Hematopoietic multipotent progenitor cell treated with erythropoietin and hydrocortisone succinate and interleukin-3 and kit ligand, for 15 days (in vitro differentiated cells): Measurements from ENCODE around the gene SYK.

ENCODE experiments used
- DNase-seq: peaks from one replicate; pipeline ENCODE4 v3.0.0-alpha.2; 2015; ENCODE audit warnings: low spot score

Gene SYK

DNA sequence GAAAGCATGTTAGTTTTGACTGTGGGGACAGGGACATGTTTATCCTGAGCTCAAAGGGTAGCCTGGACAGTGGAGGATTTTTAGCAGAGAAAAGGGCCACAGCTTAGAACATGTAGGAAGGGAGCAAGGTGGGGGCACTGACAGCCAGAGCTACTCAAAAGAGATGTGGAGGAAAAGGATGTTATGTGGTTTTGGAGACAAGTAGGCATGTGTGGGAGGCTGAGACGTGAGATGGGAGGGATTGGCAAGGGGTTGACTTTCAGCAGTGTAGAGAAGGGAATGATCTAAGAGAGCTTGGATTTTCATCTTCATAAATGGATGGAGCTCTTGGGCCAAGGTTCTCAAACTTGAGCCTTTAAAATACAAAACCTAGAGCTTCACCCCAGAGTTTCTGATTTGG is 24.0 kb downstream of the SYK start:
- no peak for DNase-seq

DNA sequence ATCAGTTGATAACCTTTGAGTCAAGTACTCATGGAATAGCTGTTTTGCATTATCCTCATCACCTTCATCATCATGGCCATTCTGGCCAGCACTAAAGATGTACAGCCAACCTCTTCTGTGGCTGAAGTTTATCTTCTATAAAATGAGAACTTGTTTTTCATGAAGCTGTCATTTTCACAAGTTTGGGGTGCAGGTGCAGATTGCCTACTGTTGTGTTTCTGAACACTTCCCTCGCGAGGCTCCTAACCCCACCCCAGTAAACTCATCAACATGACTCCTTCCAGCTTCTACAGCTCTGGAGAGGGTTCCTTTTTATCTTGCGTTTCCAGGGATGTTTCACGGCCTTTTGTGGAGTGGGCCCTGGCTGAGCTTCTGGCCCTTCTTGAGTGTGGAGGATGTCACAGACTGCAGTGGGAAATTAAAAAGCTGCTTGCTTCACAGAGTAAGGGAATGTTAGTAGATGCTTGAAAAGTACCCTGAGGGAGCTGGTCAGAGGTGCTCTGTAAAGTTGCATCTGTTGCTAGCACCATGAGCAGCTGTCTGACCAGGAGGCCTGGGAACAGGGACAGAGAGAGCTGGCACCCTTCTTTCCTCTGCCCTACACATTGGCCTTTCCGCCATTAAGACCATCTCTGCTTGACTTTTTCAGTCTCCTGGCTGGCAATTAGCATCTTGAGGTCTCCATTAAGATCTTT is 24.9 kb downstream of the SYK start:
- no peak for DNase-seq

DNA sequence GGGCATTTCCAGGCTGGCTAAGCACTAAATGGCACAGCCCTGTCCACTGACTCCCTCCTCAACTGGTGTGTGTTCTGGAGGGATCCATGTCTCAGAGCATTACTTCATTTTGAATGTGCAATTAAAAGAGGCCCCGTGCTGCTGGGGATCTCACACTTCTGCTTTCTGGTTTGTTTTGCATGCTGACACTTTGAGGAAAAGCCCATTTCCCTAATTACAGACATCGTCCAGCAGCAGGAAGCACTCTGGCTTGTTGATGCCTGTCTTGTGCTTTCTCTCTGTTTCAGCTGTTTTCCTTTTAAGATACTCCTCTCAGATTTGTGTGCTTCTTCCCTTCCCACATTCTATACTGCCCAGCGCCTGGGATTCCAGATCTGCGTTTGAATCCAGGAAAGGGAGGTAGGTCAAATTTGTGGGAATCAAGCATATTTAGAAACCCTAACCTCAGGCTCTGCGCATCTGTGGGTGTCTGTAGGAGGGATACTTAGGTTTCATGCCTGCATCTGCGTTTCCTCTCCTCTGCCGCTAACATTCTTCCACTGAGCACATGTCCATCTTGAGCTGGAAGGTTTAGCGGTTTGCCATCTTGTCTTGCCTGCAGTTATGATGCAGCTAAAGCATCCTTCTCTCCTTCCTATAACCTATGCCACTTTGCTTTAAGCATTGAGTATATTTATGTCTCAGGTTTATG is 25.7 kb downstream of the SYK start:
- DNase-seq: no peak

DNA sequence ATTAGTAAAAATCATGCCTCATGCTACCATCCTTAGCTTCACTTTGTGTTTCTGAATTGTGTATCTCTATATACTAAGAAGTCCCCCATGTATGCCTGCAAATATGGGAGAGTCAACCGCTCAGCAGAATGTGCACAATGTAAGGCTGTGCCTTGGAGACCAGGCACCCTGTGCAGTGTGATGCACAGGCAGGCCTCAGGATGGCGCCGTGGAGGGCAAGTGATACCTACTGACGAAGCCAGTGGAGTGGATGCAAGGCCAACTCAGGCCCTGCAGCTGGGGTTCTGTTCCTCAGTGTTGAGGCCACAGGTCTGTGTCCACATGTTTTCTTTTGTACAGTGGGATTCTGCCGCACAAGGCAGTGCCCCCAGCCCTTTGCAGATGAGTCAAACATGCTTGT is 28.4 kb downstream of the SYK start:
- DNase-seq: no peak

DNA sequence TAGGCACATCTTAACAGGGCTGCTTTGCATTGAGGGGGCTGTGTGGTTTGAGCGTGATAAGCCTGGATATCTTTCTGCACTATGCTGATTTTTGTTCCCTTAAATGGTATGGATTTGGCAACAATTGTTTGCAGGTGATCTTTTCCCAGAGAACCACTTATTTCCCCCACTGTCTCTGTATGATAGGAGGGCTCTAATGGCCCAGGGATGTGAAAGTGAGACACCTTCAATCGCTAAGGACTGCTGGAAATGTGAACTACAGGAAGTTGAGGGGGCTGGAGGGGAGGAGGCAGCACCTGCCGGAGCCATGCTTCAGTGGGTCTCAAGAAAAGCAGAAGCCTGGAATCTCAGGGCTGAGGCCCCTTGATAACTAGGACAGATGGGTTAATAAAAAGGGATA is 29.4 kb downstream of the SYK start:
- no peak for DNase-seq

DNA sequence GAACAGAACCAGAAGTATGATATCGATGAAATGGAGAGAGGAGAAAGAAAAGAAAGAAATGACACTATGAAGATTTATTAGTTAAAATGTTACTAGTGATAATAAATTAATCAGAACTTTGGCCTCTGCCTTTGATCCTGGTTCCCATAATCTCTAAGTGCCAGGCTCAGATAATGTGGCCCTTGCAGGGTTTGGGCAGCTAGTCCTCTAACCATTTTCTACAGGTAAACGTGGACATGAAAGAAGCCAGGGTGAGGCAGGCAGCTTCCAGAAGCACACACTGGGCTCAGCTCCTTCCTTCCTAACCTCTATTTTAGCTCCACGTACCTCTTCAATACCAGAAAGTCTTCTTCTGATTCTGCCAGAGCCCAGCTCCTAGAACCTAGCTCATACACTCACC is 30.6 kb downstream of the SYK start:
- no peak for DNase-seq

DNA sequence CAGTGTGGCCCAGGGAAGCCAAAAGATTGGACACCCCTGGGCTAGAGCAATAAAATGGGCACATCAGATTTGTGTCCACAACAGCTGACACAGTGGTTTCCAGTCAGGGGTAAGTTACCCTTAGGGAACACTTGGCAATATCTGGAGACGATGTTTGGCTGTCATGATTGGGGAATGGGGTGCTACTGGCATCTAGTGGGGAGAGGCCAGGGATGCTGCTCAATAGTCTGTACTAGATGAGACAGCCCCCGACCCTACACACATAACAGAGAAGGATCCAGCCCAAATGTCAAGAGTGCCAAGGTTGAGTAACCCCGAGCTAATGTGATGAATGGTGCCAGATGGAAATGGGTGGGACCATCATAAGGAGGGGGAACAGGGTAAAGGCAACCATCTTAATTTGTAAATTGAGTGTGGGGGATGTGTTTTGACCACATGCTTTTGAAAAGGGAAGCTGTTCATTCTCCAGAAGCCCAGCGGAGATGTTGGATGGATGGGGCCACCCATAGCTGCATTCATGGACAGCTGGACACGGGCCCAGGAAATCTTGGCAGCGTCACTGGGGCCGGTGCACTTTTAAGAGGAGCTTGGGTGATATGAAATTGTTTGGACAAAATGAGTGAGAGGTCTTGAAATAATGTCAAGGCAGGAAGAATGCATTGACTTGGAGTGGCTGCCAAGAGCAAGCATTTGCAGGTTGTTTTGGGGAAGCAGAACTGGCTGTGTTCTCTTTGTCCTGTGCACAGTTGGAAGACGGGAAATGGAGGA is 33.4 kb downstream of the SYK start:
- no peak for DNase-seq

DNA sequence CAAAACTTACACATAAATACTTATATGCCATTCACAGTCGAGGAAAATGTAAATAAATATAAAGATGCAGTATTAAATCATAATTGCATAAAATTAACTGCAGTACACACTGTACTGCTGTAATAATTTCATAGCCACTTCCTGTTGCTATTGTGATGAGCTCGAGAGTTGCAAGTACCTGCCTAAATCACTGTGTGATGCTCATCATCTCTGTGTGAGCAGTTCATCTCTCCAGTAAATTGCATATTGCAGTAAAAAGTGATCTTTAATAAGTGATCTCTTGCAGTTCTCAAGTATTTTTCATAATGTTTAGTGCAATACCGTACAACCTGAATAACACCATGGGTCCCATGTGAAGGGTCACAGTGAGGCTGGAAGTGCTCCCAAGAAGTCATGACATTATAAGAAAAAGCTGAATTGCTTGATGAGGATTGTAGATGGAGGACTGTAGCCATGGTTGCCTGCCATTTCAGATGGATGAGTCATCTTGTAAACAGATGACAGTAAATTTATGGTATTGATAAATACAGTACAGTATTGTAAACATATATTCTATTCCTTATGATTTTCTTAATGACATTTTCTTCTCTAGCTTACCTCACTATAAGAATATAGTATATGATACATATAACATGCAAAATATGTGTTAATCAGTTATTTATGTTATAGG is 34.9 kb downstream of the SYK start:
- no peak for DNase-seq

DNA sequence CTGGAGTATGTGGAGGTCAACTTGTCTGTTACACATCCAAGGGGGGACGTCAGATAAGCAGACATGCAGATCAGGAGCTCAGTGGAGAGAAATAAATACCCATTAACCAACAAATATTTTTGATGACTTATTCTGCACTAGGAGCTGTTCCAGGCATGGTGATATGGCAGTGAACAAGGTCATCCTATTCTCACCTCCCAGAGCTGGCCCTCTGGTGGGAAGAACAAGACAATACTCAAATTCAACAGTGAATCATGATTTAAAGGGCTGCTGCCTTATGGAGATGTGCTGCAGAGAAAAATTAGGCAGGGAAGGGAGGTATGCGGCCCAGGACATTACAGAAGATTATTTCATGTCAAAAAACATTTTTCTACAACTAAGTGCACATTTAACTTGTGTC is 36.5 kb downstream of the SYK start:
- DNase-seq: no peak

DNA sequence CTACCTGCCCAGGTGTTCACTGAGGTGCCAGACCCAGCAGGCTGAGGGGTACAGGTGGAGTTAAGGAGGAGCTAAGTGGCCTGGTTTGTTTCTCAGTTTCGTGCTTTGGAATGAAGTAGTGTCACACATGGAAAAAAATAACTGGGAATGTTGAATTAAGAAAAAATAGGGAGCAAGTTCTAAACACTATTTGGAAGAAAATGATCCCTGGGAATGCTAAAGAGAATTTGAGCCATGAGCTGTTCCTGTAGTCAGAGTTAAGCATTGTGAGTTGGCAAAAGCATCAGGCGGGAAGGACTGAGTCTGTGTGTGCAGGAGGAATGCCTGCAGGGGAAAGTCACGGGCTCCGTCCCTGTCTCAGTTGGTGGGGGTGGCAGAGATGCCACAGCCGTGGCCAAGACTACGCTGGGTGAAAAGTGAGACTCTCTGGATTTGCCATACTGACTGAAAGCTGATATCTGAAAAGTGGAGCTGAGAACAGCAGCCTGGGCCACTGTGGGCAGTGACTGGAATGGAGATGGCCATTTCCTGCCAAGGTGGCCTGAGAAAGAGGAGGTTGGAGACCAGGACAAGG is 37.0 kb downstream of the SYK start:
- DNase-seq: no peak

DNA sequence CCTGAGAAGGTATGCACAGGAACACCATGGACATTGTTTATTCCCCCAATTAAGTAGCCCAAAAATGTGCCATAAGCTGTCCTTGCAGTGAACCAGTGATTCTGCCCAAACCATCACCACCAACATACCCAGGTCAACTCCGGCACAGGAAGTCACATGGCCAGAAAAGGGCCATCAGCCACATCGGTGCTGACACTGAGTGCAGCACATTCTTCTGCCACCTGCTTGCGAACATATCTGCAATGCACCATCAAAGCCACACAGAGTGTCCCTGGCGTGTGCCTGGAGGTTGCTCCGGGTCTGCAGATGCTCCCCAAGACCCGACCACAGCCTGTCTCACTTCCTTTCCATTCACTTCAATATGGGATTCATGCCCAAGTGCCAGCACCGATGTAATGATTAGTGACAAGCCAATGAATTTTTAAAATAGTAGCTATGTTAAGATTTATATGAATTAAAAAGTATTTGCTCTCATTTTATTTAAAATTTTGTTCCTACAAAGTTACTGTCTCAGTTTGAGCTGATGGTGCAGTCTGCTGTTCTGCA is 37.6 kb downstream of the SYK start:
- no peak for DNase-seq

DNA sequence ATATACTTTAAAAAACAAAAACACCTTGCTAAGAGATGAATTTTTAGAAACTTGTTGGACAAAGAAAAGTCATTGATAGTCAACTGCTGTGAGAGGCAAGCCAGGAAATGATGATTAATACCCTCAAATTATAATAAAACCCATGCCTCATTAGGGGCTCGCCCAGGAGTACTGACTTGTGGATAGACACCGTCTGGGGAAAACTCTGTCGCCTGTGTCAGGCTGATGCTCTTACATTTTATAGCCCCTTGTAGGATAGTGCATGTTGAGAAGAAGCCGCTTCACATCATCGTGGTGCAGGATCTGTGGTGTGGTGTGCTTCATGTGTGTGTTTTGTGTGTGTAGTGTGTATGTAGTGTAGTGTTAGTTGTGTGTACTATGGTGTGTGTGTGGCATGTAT is 39.1 kb downstream of the SYK start:
- DNase-seq: no peak

DNA sequence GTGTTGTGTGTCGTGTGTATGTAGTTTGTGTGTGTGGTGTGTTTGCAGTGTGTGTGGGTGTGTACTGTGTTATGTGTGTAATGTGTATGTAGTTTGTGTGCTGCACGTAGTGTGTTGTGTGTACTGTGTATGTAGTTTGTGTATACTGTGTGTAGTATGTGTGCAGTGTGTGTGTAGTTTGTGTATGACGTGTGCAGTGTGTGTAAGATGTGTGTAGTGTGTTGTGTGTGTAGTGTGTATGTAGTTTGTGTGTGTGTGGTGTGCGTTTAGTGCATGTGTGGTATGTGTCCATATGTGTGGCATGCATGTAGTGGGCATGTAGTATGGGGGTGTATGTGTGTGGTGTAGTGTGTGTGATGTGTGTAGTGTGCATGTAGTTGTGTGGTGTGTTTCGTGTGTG is 39.6 kb downstream of the SYK start:
- DNase-seq: no peak

DNA sequence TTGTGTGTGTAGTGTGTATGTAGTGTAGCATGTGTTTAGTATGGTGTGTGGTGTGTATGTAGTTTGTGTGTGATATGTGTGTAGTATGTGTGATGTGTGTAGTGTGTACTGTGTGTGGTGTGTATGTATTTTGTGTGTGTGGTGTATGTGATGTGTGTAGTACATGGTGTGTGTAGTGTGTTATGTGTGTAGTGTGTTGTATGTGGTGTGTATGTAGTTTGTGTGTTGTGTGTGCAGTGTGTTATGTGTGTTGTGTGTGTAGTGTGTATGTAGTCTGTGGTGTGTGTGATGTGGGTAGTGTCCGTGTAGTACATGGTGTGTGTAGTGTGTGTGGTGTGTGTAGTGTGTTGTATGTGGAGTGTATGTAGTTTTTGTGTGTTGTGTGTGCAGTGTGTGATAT is 40.0 kb downstream of the SYK start:
- no peak for DNase-seq

DNA sequence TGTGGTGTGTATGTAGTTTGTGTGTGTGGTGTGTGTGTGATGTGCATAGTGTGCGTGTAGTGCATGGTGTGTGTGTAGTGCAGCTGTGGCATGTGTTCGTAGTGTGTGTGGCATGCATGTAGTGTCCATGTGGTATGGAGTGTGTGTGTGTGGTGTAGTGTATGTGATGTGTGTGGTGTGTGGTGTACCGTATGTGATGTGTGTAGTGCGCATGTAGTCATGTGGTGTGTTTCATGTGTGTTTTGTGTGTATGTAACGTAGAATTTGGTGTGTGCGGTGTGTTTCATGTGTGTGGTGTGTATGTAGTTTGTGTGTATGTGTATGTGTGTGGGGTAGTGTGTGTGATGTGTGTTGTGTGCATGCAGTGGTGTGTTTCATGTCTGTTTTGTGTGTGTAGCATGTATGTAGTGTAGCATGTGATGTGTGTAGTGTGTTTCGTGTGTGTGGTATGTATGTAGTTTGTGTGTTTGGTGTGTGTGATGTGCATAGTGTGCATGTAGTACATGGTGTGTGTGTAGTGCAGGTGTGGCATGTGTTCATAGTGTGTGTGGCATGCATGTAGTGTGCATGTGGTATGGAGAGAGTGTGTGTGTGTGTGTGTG is 40.7 kb downstream of the SYK start:
- no peak for DNase-seq

DNA sequence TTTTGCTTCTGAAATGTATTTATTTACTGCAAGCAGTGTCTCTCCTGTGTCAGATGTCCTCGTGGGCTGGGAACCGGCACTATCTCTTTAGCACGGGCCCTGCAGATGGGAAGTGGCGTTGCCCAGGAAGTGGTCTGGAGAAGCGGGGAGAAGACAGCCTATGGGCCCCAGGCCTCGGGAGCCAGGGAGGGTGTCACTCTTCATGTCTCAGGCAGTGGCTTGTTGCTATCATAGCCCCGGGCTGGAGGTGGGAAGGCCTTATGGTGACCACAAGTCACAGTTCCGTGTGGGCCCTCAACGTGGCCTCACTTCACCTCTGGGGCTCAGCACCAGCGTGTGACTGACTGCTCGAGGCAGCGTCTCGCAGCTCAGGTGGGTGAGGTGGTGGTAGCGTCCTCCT is 41.4 kb downstream of the SYK start:
- no peak for DNase-seq

DNA sequence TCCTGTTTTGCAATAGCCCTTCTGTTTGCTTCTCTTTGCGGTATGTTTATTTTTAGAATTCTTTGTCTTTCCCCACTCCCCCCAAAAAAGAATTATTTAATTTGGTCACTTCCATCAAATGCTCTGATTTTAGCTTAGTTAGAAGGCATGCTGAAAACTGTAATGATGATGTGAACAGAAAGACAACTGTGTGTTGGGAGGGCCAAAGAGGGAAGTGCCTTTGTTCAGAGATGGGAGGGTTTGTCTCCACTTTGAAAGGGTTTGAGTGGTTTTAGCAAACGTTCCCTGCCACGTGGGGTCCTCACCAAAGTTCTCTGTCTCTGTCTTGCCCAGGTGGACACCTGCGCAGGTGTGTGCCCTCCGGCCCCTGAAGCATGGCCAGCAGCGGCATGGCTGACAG is 41.9 kb downstream of the SYK start:
- DNase-seq: no peak

DNA sequence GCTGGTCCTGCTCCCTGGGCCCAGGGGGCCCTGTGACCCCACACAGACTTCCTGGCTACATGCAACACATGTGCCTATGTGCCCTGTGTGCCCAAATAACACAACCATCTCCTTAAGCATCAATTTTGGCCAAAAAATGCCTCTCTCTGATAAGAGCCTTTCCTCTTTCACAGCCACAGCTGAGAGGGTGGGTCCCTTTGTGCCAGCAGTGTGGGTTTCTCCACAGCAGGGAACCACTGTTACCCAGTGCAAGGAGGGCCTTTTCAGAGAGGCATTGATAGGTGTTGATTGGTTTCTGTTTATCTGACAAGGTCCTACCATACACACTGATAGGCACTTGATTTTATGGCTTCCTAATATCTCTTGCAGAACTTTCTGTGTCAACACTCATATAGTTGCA is 42.7 kb downstream of the SYK start:
- DNase-seq: no peak

DNA sequence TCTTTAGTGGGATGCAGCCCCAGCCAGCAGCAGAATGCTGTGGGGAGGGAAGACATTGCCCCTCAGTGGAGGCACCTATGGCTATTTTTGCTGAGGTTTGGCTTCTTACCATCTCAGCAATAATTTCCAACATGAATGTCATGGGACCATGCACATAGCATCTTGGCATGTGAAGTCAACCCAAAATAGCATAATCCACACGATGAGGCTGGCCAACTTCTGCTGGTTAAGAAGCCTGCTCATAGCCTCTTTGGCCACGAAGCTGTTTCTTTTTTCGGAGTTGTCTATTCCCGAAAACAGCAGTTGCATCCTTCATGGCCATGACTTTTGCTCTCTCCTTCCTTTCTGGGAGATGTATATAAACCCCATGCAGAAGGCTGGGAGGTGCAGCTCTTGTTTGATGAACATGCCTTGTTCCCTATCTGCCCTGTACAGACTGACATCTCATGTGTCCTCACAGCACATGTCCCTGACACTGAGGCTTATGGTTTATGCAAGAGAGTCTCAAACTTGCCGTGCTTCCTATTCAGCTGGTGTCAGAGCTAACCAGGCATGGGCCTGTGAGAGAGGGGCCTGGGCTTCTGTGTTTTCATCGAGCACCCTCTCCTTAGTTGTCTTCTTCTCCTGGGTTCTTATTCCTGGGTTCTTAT is 45.3 kb downstream of the SYK start:
- no peak for DNase-seq

DNA sequence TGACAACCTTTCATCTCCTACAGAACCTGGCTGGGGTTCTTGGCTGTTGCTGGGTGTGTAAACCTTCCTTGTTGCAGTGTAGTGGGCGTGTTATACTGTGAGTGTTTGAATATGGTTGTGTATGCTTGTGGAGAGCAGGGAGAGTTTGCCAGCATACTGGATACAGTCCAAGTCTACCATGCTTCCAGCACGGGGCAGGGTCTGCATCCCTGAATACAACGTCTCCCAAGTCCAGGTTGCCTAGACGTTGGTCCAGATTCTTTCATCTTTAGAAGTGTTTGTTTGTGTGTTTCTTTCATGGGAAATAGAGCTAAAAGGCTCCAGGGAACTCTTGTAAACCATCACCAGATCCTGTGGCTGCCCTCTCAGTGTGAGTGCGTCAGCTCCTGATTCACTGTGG is 46.4 kb downstream of the SYK start:
- DNase-seq: no peak

DNA sequence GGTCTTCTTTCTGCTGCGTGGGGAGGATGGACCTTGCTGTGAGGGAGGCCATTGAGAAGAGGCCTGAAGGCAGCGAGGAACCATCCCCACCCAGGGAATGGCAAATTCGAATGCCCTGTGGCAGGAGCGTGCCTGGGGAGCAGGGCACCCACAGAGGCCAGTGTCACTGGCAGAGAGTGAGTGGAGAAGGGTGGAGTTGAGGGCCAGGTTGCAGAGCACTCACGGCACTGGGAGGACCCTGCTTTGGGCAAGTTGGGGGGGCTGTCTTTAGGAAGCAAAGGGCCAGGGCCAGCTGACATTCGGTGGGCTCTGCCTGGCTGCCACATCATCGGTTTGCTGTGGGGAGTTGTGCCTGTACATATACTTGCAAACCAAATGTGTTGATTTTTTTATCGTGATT is 47.2 kb downstream of the SYK start:
- DNase-seq: no peak
